ENCODE data around the gene HTT.

HTT gene

DNA sequence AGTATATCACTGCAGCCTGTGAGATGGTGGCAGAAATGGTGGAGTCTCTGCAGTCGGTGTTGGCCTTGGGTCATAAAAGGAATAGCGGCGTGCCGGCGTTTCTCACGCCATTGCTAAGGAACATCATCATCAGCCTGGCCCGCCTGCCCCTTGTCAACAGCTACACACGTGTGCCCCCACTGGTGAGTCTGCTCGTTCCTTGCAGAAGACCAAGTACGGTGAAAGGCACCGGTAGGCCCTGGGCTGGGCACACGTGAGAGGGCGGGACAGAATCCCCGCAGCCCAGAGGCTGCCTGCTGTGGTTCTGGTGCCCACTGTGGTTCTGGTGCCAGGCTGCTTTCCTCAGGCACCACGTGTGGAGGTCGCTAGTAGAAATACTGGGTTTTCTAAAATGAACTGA, 143.3 kb downstream of the HTT start:
- H3K27ac ChIP-seq (ENCODE audit: insufficient read depth, low read depth, low read length, poor library complexity, severe bottlenecking), result no peak overlapping the region
- no peaks in the 10 kb centered on the region for H3K4me1 ChIP-seq (ENCODE audit: control insufficient read depth, insufficient read depth, low read length)
- H3K36me3 ChIP-seq (ENCODE audit: control insufficient read depth, insufficient read depth, low read length), result peaks cover 44% of the 10 kb centered on the region

GRCh38 chr4:3218824-3219760, 144.6 kb downstream of the HTT start:
- 94 to 95% methylated on average over 20 of the region's 20 CpGs for WGBS, 2 experiments

More for the DNA sequence above, 143.3 kb downstream of the HTT start:
- no peaks in the 10 kb centered on the region for H3K27me3 ChIP-seq (ENCODE audit: control insufficient read depth, insufficient read depth, low read length, poor library complexity, severe bottlenecking)
- H3K4me3 ChIP-seq (ENCODE audit: insufficient read depth, low read depth, low read length), result no peak overlapping the region
- 96 to 97% methylated on average over 16 of the region's 16 CpGs for WGBS, 2 experiments
- H3K9me3 ChIP-seq (ENCODE audit: control insufficient read depth, low read length), result no peaks in the 10 kb centered on the region

GRCh38 chr4:3219761-3220475, 145.4 kb downstream of the HTT start:
- Histone ChIP-seq H3K9me3 (ENCODE audit: control insufficient read depth, low read length) (no peaks in the 10 kb centered on the region), H3K36me3 (ENCODE audit: control insufficient read depth, insufficient read depth, low read length) (peaks cover 39% of the 10 kb centered on the region), H3K27me3 (ENCODE audit: control insufficient read depth, insufficient read depth, low read length, poor library complexity, severe bottlenecking) (no peaks in the 10 kb centered on the region), H3K27ac (ENCODE audit: insufficient read depth, low read depth, low read length, poor library complexity, severe bottlenecking) (no peak overlapping the region), H3K4me3 (ENCODE audit: insufficient read depth, low read depth, low read length) (no peak overlapping the region), H3K4me1 (ENCODE audit: control insufficient read depth, insufficient read depth, low read length) (no peaks in the 10 kb centered on the region)
- 88 to 92% methylated on average over 9 of the region's 9 CpGs for WGBS, 2 experiments

More at GRCh38 chr4:3218824-3219760, 144.6 kb downstream of the HTT start:
- no peak overlapping the region for H3K4me3 ChIP-seq (ENCODE audit: insufficient read depth, low read depth, low read length)
- H3K27me3 ChIP-seq (ENCODE audit: control insufficient read depth, insufficient read depth, low read length, poor library complexity, severe bottlenecking), result no peaks in the 10 kb centered on the region
- no peak overlapping the region for H3K27ac ChIP-seq (ENCODE audit: insufficient read depth, low read depth, low read length, poor library complexity, severe bottlenecking)
- peaks cover 44% of the 10 kb centered on the region for H3K36me3 ChIP-seq (ENCODE audit: control insufficient read depth, insufficient read depth, low read length)
- no peaks in the 10 kb centered on the region for H3K9me3 ChIP-seq (ENCODE audit: control insufficient read depth, low read length)
- H3K4me1 ChIP-seq (ENCODE audit: control insufficient read depth, insufficient read depth, low read length), result no peaks in the 10 kb centered on the region

DNA sequence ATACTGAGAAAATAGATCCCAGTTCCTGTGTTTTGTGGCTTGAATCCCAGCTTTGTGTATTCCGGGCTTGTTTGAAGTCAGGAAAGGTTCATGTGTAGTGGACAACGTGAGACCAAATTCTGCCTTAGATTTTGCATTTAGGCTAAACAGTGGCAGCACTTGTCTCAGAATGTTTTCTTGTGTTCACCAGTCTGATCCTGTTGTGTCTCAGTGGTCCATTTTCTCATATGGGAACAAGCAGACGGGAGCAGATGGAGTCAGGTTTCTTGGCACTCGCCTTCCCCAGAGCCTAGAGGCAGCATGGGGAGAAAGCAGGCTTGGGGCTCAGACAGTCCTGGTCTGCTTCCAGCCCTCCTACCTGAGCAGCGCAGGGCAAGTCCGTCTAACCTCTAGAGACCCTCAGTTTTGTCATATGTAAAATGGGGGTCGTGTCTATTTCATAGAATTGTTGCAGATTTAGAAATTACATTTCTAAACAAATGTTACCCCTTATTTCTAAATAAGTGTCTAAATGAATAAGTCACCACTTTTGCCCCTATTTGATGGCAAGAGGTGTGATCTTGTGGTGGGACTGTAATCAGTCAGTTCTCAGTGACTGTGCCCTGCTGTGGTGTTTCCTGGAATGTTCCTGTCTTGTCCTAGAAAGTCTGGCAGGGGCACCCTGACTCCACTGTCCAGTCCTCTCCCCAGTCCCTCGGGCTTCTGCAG, 146.1 kb downstream of the HTT start:
- Histone ChIP-seq H3K9me3 (ENCODE audit: control insufficient read depth, low read length) (no peaks in the 10 kb centered on the region), H3K4me1 (ENCODE audit: control insufficient read depth, insufficient read depth, low read length) (no peaks in the 10 kb centered on the region), H3K27me3 (ENCODE audit: control insufficient read depth, insufficient read depth, low read length, poor library complexity, severe bottlenecking) (no peaks in the 10 kb centered on the region), H3K36me3 (ENCODE audit: control insufficient read depth, insufficient read depth, low read length) (peaks cover 32% of the 10 kb centered on the region), H3K4me3 (ENCODE audit: insufficient read depth, low read depth, low read length) (no peak overlapping the region), H3K27ac (ENCODE audit: insufficient read depth, low read depth, low read length, poor library complexity, severe bottlenecking) (no peak overlapping the region)
- 91 to 92% methylated on average over 7 to 8 of the region's 8 CpGs for WGBS, 2 experiments

DNA sequence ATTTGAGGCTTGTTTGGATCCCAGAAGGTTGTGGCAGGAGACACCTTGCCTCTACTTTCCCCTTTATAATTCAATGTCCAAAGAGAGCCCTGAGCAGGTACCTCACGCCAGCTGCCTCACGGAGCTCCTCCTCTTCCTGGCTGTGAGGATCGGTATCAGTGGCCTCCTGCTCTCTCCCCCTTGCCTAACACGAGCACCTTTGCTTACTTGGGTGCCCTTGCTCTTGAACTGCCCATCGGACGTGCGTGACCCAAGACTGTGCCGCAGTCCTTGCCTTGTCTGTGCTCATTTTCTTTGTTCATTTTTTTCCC, 146.7 kb downstream of the HTT start:
- Histone ChIP-seq H3K4me3 (ENCODE audit: insufficient read depth, low read depth, low read length) (no peak overlapping the region), H3K4me1 (ENCODE audit: control insufficient read depth, insufficient read depth, low read length) (no peaks in the 10 kb centered on the region), H3K27ac (ENCODE audit: insufficient read depth, low read depth, low read length, poor library complexity, severe bottlenecking) (no peak overlapping the region), H3K9me3 (ENCODE audit: control insufficient read depth, low read length) (no peaks in the 10 kb centered on the region), H3K36me3 (ENCODE audit: control insufficient read depth, insufficient read depth, low read length) (peaks cover 28% of the 10 kb centered on the region), H3K27me3 (ENCODE audit: control insufficient read depth, insufficient read depth, low read length, poor library complexity, severe bottlenecking) (no peaks in the 10 kb centered on the region)
- 93 to 95% methylated on average over 8 of the region's 8 CpGs for WGBS, 2 experiments

- H3K9me3 ChIP-seq (ENCODE audit: control insufficient read depth, low read length), result no peaks in the 10 kb centered on the region
- H3K36me3 ChIP-seq (ENCODE audit: control insufficient read depth, insufficient read depth, low read length), result peaks cover 31% of the 10 kb centered on the region
- H3K27me3 ChIP-seq (ENCODE audit: control insufficient read depth, insufficient read depth, low read length, poor library complexity, severe bottlenecking), result no peaks in the 10 kb centered on the region
- no peaks in the 10 kb centered on the region for H3K4me1 ChIP-seq (ENCODE audit: control insufficient read depth, insufficient read depth, low read length)
- 96 to 97% methylated on average over 12 of the region's 12 CpGs for WGBS, 2 experiments
- H3K4me3 ChIP-seq (ENCODE audit: insufficient read depth, low read depth, low read length), result no peak overlapping the region
- no peak overlapping the region for H3K27ac ChIP-seq (ENCODE audit: insufficient read depth, low read depth, low read length, poor library complexity, severe bottlenecking)
Observed at GRCh38 chr4:3221996-3222395, 147.5 kb downstream of the HTT start.

DNA sequence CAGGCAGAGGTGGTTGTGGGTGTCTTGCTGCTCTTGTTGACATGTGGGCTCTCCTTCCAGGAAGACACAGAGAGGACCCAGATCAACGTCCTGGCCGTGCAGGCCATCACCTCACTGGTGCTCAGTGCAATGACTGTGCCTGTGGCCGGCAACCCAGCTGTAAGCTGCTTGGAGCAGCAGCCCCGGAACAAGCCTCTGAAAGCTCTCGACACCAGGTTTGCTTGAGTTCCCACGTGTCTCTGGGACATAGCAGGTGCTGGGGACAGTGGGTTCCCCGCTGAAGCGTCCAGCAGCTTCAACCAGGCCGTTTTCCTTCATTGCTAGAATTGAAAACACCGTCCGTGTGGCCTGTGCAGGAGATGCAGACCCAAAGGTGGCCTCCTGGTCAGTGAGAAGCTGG, 148.9 kb downstream of the HTT start:
- H3K27me3 ChIP-seq (ENCODE audit: control insufficient read depth, insufficient read depth, low read length, poor library complexity, severe bottlenecking), result no peaks in the 10 kb centered on the region
- H3K27ac ChIP-seq (ENCODE audit: insufficient read depth, low read depth, low read length, poor library complexity, severe bottlenecking), result no peak overlapping the region
- H3K4me1 ChIP-seq (ENCODE audit: control insufficient read depth, insufficient read depth, low read length), result no peaks in the 10 kb centered on the region
- WGBS, 2 experiments, result 95% methylated on average over 11 of the region's 11 CpGs
- H3K4me3 ChIP-seq (ENCODE audit: insufficient read depth, low read depth, low read length), result no peak overlapping the region
- no peaks in the 10 kb centered on the region for H3K9me3 ChIP-seq (ENCODE audit: control insufficient read depth, low read length)
- peaks cover 27% of the 10 kb centered on the region for H3K36me3 ChIP-seq (ENCODE audit: control insufficient read depth, insufficient read depth, low read length)

DNA sequence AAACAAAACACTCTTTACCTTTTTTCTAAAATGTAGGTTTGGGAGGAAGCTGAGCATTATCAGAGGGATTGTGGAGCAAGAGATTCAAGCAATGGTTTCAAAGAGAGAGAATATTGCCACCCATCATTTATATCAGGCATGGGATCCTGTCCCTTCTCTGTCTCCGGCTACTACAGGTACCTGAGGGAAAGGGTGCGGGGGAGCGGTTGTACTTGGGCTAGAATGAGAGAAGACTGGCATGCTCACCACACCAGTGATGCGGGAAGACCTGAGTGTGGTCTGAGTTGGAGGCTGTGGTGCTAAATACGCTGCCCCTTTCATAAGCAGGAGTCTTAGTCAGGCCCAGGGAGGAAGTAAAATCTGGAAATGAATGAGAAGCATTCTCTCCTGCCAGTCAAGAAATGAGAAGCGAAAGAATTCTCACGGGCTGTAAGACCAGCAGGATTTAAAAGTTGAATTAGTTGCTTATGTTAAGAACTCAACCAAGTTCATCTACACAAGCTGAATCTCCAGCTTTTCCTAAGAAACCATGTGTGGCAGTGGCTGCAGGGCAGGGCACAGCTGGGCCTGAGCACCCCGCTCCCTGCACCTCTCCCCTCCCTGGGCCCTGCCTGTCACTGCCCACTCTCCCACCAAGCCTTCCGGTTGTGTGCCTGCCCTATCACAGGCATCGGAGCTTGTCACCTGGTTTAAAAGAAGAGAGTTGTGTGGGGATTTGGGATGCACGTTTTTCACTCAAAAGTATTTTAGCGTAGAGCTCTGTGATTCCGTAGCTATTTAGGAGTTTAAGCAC, 149.7 kb downstream of the HTT start:
- WGBS, 2 experiments, result 93% methylated on average over 13 of the region's 13 CpGs
- Histone ChIP-seq H3K9me3 (ENCODE audit: control insufficient read depth, low read length) (no peaks in the 10 kb centered on the region), H3K27ac (ENCODE audit: insufficient read depth, low read depth, low read length, poor library complexity, severe bottlenecking) (no peak overlapping the region), H3K4me1 (ENCODE audit: control insufficient read depth, insufficient read depth, low read length) (no peaks in the 10 kb centered on the region), H3K36me3 (ENCODE audit: control insufficient read depth, insufficient read depth, low read length) (peaks cover 36% of the 10 kb centered on the region), H3K27me3 (ENCODE audit: control insufficient read depth, insufficient read depth, low read length, poor library complexity, severe bottlenecking) (no peaks in the 10 kb centered on the region), H3K4me3 (ENCODE audit: insufficient read depth, low read depth, low read length) (no peak overlapping the region)

DNA sequence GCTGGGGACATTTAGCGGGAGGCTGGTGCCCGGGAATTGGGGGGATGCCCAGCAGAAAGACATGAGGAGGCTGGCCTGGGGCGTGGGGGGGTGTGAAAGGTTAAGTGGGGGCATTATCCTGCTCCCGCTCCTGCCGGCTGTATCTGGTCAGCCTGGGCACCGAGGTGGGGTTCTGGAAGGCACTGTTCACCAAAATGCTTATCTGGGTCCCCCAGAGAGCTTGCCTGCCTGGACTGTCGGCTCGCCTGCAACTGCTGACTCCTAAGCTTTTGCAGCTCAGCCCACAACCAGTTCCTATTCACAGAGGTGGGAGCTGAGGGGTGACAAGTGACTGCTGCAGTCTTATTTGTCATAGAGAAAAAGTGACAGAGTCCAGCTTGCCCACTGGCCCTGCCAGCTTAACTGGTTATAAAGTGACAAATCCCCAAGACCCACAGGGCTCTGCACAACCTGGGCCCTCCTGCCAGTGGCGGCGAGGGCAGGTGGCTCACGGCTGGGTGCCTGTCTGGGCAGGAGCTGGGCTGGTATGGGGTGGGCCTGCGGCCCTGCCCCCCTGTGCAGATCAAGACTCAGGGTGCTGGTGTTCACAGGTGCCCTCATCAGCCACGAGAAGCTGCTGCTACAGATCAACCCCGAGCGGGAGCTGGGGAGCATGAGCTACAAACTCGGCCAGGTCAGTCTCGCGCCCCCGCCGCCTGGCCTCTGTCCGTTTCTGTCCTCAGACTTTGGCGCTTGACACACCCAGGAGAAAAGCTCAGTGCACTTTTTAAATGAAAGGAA, 150.8 kb downstream of the HTT start:
- H3K9me3 ChIP-seq (ENCODE audit: control insufficient read depth, low read length), result no peaks in the 10 kb centered on the region
- peaks cover 41% of the 10 kb centered on the region for H3K36me3 ChIP-seq (ENCODE audit: control insufficient read depth, insufficient read depth, low read length)
- no peaks in the 10 kb centered on the region for H3K4me1 ChIP-seq (ENCODE audit: control insufficient read depth, insufficient read depth, low read length)
- no peak overlapping the region for H3K4me3 ChIP-seq (ENCODE audit: insufficient read depth, low read depth, low read length)
- H3K27me3 ChIP-seq (ENCODE audit: control insufficient read depth, insufficient read depth, low read length, poor library complexity, severe bottlenecking), result no peaks in the 10 kb centered on the region
- no peak overlapping the region for H3K27ac ChIP-seq (ENCODE audit: insufficient read depth, low read depth, low read length, poor library complexity, severe bottlenecking)
- WGBS, 2 experiments, result 96% methylated on average over 22 of the region's 22 CpGs

All from ectodermal cell (in vitro differentiated cells).